Chondrocyte (in vitro differentiated cells): ENCODE measurements around the gene LAMB3. TPM values are rescaled to one million over a fixed set of nuclear protein-coding genes. Genes with fewer than 3 reads are reported as not detected.

Experiments
- DNase-seq: peaks from one replicate; pipeline ENCODE4 v3.0.0; 2021; ENCODE audit warnings: mixed read lengths, low spot score
- H3K27ac Mint-ChIP-seq: one replicate; pipeline ENCODE4 v1.8.0; 2021; ENCODE audit warnings: mild to moderate bottlenecking, moderate library complexity, mixed read lengths; ENCODE audit not compliant: unreplicated experiment
- H3K27me3 Mint-ChIP-seq: 2 replicates; pipeline ENCODE4 v1.8.0; 2021; ENCODE audit warnings: low read depth, mixed read lengths
- H3K36me3 Mint-ChIP-seq: 2 replicates; pipeline ENCODE4 v1.8.0; 2021; ENCODE audit warnings: low read depth, mixed read lengths
- H3K4me1 Mint-ChIP-seq: 2 replicates; pipeline ENCODE4 v1.8.0; 2021; ENCODE audit warnings: low read depth, mild to moderate bottlenecking, mixed read lengths
- H3K4me3 Mint-ChIP-seq: one replicate; pipeline ENCODE4 v1.8.0; 2021; ENCODE audit warnings: mild to moderate bottlenecking, moderate library complexity, mixed read lengths; ENCODE audit not compliant: unreplicated experiment
- H3K9me3 Mint-ChIP-seq: 2 replicates; pipeline ENCODE4 v1.8.0; 2021; ENCODE audit warnings: low read depth, mixed read lengths
- total RNA-seq: library from RNA; stranded (reverse); gene quantifications from 3 replicates; pipeline ENCODE4 v1.2.1, GENCODE V29; 2021
- TF ChIP-seq, protein P1 (sequence below): fragments of 200-600 bp; sonication (generic); IDR thresholded peaks from 2 replicates; pipeline ENCODE4 v1.5.0; 2021; ENCODE audit warnings: antibody characterized with exemption, mild to moderate bottlenecking, moderate library complexity

The LAMB3 gene
- total RNA-seq, 1 donor from 2014 or later = 6.3 TPM

DNA sequence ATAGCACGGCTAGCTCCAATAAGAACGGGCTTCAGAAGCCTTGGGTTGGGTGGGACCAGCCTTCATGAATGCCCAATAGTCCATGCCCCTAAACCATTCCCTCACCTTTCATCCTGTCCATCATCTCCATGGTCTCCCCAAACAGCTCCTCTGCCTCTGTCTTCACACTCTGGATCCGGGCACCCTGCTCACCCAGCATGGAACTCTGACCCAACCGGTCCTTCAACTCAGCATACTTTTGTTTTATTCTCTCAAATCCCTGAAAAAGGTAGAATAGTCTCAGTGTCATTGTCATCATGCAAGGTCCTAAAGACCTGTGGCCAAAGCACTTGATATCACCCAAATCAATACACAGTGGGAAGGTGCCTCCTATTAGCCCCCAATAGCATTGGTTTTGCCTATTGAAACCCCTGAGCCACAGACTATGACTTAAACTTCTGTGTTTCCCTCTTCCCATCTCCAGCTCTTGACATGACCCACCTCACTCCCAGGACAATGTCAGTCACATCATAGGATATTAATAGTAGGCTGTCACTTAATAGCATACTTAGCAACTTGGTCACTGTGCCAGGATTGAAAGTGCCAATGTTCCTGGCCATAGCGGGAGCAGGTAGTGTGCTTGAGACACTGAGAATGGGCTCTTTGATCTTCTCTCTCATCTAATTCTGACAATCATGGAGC, 35.7 kb downstream of the LAMB3 start:
- no peak for DNase-seq
- no peak overlapping the region for H3K4me3 Mint-ChIP-seq
- no peaks in the 10 kb centered on the region for H3K9me3 Mint-ChIP-seq
- TF ChIP-seq, protein P1, sequence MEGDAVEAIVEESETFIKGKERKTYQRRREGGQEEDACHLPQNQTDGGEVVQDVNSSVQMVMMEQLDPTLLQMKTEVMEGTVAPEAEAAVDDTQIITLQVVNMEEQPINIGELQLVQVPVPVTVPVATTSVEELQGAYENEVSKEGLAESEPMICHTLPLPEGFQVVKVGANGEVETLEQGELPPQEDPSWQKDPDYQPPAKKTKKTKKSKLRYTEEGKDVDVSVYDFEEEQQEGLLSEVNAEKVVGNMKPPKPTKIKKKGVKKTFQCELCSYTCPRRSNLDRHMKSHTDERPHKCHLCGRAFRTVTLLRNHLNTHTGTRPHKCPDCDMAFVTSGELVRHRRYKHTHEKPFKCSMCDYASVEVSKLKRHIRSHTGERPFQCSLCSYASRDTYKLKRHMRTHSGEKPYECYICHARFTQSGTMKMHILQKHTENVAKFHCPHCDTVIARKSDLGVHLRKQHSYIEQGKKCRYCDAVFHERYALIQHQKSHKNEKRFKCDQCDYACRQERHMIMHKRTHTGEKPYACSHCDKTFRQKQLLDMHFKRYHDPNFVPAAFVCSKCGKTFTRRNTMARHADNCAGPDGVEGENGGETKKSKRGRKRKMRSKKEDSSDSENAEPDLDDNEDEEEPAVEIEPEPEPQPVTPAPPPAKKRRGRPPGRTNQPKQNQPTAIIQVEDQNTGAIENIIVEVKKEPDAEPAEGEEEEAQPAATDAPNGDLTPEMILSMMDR = no peak
- H3K27ac Mint-ChIP-seq = no peak overlapping the region
- H3K4me1 Mint-ChIP-seq = peaks cover 17% of the 10 kb centered on the region
- H3K27me3 Mint-ChIP-seq = peaks cover 7% of the 10 kb centered on the region
- H3K36me3 Mint-ChIP-seq = peaks cover 5% of the 10 kb centered on the region

DNA sequence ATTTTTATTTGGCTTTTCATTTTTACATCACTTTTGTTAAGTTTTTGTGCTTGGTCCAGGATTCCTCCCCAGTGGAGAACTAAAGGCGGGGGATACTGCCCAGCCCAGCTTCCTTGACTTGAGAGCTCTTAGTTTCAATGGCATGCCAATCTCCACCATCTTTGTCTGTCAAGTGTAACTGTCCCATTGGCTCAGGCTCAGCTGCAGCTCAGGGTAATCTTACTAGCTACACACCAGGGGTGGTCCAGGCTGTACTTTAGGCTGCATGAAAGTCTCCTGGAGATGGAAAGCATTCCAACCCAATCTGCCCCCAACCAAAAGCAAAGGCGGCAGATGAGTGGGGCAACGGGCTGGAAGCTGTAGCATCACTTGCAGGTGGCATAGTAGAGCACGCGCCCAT, 37.3 kb downstream of the LAMB3 start:
- Mint-ChIP-seq H3K4me1 (peaks cover 10% of the 10 kb centered on the region), H3K27ac (no peak overlapping the region), H3K9me3 (no peaks in the 10 kb centered on the region), H3K36me3 (peaks cover 5% of the 10 kb centered on the region), H3K4me3 (no peak overlapping the region), H3K27me3 (peaks cover 9% of the 10 kb centered on the region)
- DNase-seq = no peak
- TF ChIP-seq, protein P1 = no peak

DNA sequence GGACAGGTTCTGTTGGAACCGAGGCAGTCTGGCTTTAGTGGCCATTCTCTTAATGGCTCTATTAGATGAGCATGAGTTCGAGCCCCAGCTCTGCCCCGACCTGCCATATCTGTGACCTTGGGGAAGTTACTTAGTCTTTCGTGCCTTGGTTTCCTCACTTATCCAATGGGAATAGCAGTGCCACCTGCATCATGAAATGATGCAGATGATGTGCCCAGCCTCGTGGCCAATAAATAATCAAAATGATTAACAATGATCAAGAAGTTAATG, 38.1 kb downstream of the LAMB3 start:
- H3K4me1 Mint-ChIP-seq = peaks cover 8% of the 10 kb centered on the region
- H3K27ac Mint-ChIP-seq = no peak overlapping the region
- TF ChIP-seq, protein P1 = no peak
- H3K27me3 Mint-ChIP-seq = peaks cover 9% of the 10 kb centered on the region
- H3K9me3 Mint-ChIP-seq = no peaks in the 10 kb centered on the region
- no peak for DNase-seq
- peaks cover 5% of the 10 kb centered on the region for H3K36me3 Mint-ChIP-seq
- H3K4me3 Mint-ChIP-seq = no peak overlapping the region

DNA sequence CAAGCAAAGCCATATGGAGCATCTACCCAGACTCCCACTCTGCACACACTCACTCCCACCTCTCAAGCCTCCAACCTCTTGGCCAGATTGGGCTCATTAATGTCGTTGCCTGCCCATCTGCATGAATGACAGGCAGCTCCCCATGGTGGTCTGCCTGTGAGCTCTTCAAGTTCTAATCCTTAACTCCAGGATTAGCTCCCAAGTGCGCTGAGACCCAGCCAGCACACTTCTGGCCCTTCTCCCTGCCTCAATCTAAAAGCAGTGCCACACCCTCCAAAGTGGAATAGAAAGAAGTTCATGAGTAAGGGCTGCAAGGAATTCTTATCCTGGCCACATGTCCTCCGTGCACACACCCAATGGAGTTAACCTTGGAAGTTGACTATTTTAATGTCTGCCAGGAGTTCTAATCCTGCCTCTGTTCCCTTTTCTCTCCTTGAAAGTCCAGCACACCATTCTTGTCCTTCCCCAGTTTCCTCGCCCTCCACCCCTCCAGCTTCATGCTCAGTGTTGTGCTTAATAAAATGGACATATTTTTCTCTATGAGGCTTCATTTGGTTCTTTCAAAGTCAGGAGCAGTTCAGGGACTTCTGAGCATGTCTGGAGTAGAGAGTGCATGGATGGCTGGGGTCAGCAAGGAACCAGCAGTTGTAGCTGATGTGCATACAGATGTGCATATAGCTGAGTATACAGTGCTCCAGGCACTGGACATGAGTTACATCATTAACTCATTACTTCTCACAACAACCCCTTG, 38.6 kb downstream of the LAMB3 start:
- peaks cover 5% of the 10 kb centered on the region for H3K36me3 Mint-ChIP-seq
- no peak overlapping the region for H3K4me3 Mint-ChIP-seq
- TF ChIP-seq, protein P1 = no peak
- peaks cover 9% of the 10 kb centered on the region for H3K27me3 Mint-ChIP-seq
- peaks cover 2% of the 10 kb centered on the region for H3K4me1 Mint-ChIP-seq
- no peak overlapping the region for H3K27ac Mint-ChIP-seq
- no peak for DNase-seq
- no peaks in the 10 kb centered on the region for H3K9me3 Mint-ChIP-seq

DNA sequence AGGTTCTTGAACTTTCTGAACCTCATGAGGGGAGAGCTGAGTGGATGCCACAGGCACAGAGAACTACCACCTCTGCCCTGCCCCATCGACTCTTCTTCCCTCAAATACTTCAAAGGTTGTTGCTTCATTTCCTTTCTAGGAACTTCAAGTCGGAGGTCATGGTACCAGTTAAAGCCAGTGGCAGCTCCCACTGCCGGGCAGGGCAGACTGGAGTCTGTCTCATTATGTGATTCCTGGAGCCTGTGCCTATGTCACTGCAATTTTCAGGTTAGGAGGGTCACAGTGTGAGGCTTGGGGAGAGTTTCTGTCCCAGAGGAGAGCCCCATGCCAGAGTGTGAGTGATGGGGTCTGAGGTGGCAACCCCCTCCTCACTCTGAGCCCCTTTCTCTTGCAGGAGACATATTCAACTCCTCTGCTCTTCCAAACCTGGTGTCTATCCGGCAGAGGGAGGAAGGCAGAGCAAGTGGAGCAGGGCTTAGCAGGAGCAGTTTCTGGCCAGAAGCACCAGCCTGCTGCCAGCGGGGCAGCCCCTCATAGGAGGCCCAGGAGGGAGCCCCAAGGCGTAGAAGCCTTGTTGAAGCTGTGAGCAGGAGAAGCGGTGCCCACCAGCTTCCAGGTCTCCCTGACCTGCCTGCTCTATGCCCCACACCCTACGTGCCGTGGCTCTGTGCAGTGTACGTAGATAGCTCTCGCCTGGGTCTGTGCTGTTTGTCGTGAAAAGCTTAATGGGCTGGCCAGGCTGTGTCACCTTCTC, 39.4 kb downstream of the LAMB3 start:
- no peak overlapping the region for H3K4me3 Mint-ChIP-seq
- no peak for DNase-seq
- H3K36me3 Mint-ChIP-seq = peaks cover 5% of the 10 kb centered on the region
- peaks cover 9% of the 10 kb centered on the region for H3K27me3 Mint-ChIP-seq
- no peaks in the 10 kb centered on the region for H3K4me1 Mint-ChIP-seq
- no peaks in the 10 kb centered on the region for H3K9me3 Mint-ChIP-seq
- TF ChIP-seq, protein P1 = no peak
- no peak overlapping the region for H3K27ac Mint-ChIP-seq
